Measurements from ENCODE around the gene LRP2.
"Not testable (repeated sequence)": the region's sequence is repeated elsewhere in the genome, so short reads cannot be mapped to it uniquely, and the experiment has no call there.

LRP2 gene

GRCh38 chr2:169362118-169362893 lies at the start of gene LRP2:
Gene LRP2, minus strand, starts transcription at chr2:169362534. Its CDS starts 135 bp downstream, at chr2:169362399.
- no peak for DNase-seq (ENCODE audit: low spot score)

- DNase-seq (ENCODE audit: low spot score) = no peak
Measured at GRCh38 chr2:169406891-169407290, 44.6 kb upstream of the LRP2 start.

DNA sequence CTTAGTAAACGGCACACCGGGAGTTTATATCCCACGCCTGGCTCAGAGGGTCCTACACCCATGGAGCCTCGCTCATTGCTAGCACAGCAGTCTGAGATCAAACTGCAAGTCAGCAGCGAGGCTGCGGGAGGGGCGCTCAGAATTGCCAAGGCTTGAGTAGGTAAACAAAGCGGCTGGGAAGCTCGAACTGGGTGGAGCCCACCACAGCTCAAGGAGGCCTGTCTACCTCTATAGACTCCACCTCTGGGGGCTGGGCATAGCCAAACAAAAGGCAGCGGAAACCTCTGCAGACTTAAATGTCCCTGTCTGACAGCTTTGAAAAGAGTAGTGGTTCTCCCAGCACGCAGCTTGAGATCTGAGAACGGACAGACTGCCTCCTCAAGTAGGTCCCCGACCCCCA lies 37.2 kb upstream of the LRP2 start:
- DNase-seq (ENCODE audit: low spot score) = not testable (repeated sequence)

DNA sequence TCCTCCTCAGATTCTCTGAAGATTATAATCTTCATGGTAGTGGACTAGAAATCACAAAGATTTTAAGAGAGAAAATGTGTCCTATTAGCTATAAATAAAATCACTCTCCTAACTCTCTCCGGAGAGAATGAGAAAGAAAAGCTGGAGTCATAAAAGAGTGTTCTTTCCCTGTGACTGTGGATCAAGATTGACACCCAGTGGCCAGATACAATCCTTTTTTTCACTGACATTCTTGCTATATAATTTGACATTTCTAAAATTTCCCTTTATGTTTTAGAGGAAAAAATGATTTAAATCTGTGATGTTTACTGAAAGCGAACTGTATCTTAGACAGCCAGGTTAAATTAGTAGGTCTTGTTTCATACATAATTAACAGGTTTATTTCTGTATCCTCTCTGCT lies 35.4 kb upstream of the LRP2 start:
- DNase-seq (ENCODE audit: low spot score) = no peak

- no peak for DNase-seq (ENCODE audit: low spot score)
Measured at GRCh38 chr2:169395821-169396374, 33.6 kb upstream of the LRP2 start.

GRCh38 chr2:169393068-169393590 lies 30.8 kb upstream of the LRP2 start:
- no peak for DNase-seq (ENCODE audit: low spot score)

DNA sequence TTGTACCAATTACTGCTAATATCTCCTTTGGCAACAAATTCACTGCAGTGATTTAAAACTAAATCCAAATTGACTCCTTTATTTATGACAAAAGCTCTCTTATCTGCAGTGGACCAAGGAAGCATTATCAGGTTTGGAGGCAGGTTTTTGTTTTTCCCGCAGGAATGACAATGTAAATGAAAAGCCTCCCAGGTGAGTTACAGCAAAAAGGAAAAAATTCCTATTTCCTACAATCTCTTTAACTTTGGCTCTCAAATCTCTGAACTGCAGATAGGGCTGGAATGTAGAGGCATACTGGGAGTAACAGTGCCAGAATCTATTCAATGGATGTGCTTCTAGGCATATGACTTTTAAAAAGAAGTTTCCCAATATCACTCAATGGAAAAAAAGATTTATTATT lies 28.9 kb upstream of the LRP2 start:
- no peak for DNase-seq (ENCODE audit: low spot score)

DNA sequence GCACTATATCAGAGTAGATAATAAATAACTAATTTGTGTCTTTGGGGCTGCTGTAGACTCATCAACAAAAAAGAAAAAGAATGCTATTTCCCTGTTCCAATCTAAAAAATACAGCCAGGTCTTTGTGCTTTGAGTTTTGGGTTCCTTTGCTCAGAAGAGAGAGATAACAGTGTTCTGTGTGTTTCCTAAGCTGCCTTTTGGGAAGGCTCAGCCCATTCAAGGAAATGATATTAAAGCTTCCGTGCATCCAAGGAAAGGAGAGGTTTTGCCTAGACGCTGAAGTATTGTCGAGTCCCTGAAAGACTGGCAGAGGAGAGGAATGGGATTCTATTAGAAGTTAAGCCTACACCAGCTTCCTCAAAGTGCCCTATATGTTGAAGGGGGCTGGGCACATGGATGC lies 25.8 kb upstream of the LRP2 start:
- DNase-seq (ENCODE audit: low spot score) = no peak

- DNase-seq (ENCODE audit: low spot score) = no peak
Measured at GRCh38 chr2:169386722-169387121, 24.4 kb upstream of the LRP2 start.

DNA sequence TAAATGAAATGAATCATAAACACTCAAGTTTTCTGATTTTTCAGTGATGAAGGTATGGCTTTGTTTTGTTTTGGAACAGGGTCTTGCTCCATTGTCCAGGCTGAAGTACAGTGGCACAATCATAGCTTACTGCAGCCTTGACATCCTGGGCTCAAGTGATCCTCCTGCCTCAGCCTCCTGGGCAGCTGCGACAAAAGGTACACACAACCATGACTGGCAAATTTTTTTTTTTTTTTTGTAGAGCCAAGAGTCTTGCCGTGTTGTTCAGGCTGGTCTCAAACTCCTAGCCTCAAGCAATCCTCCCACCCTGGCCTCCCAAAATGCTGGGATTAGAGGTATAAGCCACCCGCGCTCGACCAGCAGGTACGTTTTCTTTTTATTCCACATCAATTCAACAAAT lies 22.5 kb upstream of the LRP2 start:
- DNase-seq (ENCODE audit: low spot score) = no peak

DNA sequence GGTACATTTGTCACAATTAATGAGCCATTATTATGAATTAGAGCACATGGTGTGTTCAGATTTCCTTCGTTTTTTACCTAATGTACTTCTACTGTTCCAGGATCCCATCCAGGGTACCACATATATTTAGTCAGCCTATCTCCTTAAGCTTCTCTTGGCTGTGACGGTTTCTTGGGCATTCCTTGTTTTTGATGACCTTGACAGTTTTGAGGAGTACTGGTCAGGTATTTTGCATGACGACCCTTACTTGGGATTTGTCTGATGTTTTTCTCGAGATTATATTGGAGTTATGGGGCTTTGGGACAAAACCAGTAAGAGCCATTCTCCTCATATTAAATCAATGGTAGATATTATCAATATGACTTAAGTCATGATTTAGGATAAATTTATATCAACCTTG lies 10.2 kb upstream of the LRP2 start:
- DNase-seq (ENCODE audit: low spot score) = no peak

- DNase-seq (ENCODE audit: low spot score) = no peak
Measured at GRCh38 chr2:169366066-169366465, 3.7 kb upstream of the LRP2 start.

DNA sequence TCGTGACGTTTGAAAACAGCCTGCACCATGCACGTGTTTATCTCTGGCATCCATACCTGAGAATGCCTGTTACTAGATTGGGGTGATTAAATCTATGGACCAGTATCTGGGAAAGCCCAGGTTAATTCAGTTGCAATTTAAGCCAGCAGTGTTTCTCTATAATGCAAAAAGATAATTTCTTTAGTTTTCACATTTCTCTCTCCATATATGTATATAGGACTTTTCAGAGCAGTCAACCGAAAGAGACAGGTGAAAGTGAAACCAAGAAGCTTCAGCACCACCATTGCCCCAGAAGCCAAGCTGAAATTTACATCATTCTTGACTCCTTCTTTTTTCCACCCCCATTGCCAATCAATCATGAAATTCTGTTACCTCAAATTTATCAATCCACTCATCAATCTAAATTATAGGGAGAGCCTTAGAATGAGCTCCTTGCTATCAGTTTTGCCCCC lies 2.7 kb upstream of the LRP2 start:
- no peak for DNase-seq (ENCODE audit: low spot score)

DNA sequence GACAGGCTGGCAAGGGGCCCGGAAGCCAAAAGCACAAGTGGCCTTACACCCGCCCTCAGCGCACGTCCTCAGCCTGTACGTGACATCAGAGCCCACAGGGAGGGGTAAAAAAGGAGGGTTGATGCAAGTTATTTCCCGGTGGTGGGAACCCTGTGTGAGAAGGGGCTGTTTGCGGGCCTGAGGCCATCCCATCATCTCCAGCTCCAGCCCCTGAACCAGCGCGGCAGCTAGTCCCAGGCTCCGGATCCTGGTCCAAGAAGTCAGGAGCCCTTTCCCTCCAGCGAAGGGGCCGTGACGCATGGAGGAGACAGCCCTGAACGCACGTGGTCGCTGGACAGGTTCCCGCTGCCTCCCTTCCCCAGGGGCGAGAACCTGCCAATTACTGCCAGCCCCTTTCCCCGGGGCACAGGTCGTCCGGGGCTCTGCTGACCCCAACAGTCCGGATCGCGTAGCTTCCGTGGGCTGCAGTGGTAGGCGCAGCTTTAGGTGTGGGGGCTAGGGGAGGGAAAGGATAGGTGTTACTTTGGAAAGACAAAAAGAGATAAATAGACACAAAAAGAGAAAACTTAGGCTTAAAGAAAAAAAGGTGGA lies 1.3 kb upstream of the LRP2 start:
- peak; percentile 18 for DNase-seq (ENCODE audit: low spot score)

DNA sequence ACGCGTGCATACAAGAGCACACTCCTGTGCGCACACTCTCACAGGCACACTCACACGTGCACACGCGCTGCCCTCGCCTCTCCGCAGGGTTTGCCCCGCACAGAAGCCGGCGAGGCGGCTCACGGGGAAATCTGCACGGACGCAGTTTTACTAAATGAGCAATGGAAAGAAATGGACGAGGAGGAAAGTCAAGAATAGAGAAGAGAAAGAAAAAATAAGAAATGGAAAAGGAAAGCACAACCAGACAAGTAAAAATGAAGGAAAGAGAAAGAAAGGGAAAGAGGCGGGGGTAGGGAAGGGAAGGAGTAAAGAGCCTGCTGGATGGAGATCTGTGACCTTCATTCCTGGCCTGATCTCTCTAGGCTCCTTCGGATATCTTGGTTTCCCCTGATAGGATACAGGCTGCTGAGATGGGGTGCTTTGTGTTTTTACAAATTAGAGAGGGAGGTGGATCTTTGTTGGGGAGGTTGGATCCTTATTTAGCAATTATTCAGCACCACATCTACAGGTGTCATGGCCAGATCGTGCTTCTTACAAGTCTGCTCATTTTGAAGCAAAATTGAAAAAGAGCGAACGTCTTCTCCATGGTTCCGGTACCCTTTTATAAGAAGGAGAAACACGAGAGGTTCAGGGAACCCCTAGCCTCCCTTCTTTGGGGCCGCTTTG lies 693 bp upstream of the LRP2 start:
- no peak for DNase-seq (ENCODE audit: low spot score)

GRCh38 chr2:169361706-169362117 lies 622 bp downstream of the LRP2 start:
- DNase-seq (ENCODE audit: low spot score) = no peak

DNA sequence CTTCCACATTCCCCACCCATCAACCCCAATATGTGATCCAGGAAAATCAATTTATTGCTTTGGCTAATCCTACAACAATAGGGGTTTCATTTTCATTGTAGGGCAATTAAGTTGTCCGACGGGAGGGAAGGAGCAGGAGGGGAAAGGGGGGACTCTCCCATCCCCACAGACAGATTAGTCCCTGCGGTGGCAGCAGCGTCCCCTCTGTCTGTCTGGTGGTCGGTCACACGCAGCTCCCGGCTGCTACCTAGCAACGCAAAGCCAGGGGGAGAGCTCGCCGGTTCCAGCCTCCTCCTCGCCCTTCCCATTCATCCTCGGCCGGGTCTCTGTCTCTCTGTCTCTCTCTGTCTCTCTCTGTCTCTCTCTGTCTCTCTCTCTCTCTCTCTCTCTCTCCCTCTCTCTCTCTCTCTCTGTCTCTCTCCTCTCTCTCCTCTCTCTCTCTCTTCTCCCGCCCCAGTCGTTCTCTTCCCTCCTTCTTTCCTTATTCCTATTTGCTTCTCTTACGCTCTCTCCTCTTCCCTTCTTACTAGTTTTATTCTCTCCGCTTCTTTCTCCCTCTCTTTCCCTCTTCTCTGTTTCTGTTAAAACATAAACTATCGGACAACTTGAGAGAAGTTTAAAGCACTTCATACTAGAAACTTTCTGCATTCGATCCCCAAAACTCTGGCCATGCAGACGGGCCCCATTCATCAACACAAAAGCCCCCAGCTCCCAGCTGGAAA lies 1.2 kb downstream of the LRP2 start:
- no peak for DNase-seq (ENCODE audit: low spot score)

DNA sequence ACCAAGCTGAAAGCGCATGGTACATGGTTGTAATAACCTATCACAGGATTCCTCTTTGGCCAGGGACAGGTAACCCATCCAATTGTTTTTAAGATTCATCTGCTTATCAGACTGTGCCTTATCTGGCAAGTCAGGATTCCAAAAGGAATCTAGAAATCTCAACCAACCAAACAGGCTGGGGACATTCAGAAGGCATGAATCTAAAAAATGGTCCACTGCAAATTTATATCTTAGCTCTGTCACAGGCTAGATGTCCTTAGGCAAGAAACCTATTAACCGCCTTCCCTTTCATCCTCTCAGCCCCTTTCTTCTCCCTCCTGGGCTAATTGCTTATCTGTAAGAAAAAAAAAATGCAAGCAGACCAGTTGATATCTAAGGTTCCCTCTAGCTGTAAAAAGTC lies 4.3 kb downstream of the LRP2 start:
- DNase-seq (ENCODE audit: low spot score) = no peak

GRCh38 chr2:169354244-169354643 lies 8.1 kb downstream of the LRP2 start:
- no peak for DNase-seq (ENCODE audit: low spot score)

- DNase-seq (ENCODE audit: low spot score) = no peak
Measured at GRCh38 chr2:169351725-169352124, 10.6 kb downstream of the LRP2 start.

DNA sequence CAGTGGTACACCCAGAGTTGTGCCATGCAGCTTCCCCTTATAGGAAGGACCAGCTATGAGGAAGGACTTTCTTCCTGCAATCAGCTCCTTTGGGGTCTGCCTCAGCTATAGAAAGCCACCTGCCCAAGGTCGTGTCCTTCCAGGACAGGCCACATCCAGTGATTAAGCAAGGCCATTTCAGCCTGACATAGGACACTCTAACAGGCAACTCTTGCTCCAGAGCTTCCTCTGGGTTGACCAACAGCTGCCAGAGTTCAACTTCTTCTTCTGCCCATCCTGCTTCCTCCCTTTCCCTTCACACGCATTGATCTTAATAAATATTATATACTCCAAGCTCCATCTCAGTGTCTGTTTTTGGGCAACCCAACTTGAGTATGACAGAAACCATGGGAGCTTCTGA lies 12.8 kb downstream of the LRP2 start:
- DNase-seq (ENCODE audit: low spot score) = no peak

All from CD4-positive, alpha-beta T cell treated with Interleukin-6 at 100 ng/mL for 8 hours (primary cell).